GM12873 (cell line): ENCODE measurements around the gene TBRG4.

Experiments used
- CTCF ChIP-seq: IDR thresholded peaks from 2 replicates; pipeline ENCODE4 v1.5.1; 2012; ENCODE audit warnings: low read depth, mild to moderate bottlenecking, moderate library complexity, low read length, control low read depth; ENCODE audit not compliant: insufficient read depth; ENCODE audit errors: missing control alignments

The TBRG4 gene

GRCh38 chr7:45074528-45075354, 36.8 kb downstream of the TBRG4 start:
- TF ChIP-seq CTCF: no peak

GRCh38 chr7:45073786-45074527, 37.5 kb downstream of the TBRG4 start:
- TF ChIP-seq CTCF: no peak

- no peak for TF ChIP-seq CTCF
Observed at GRCh38 chr7:45073031-45073785, 38.3 kb downstream of the TBRG4 start.

GRCh38 chr7:45072131-45073030, 39.1 kb downstream of the TBRG4 start:
- no peak for TF ChIP-seq CTCF

GRCh38 chr7:45071528-45071927, 40.0 kb downstream of the TBRG4 start:
- no peak for TF ChIP-seq CTCF

- TF ChIP-seq CTCF: no peak
Observed at GRCh38 chr7:45070254-45070642, 41.2 kb downstream of the TBRG4 start.
